SKM-1 (cell line): ENCODE results near the gene DCUN1D1.

Source experiments
- DNase-seq: peaks from one replicate; lab custom pipeline; 2025; ENCODE audit not compliant: unreplicated experiment; lab: John Stamatoyannopoulos, UW

The DCUN1D1 gene

GRCh38 chr3:182973047-182973446 is 7.3 kb downstream of the DCUN1D1 start:
- no peak for DNase-seq

GRCh38 chr3:182972387-182972786 is 8.0 kb downstream of the DCUN1D1 start:
- no peak for DNase-seq

GRCh38 chr3:182971637-182972036 is 8.7 kb downstream of the DCUN1D1 start:
- no peak for DNase-seq

- DNase-seq: no peak
These were observed 9.4 kb downstream of the DCUN1D1 start for GRCh38 chr3:182970811-182971418.

- DNase-seq: no peak
These were observed 10.5 kb downstream of the DCUN1D1 start for GRCh38 chr3:182969853-182970252.

GRCh38 chr3:182969277-182969676 is 11.1 kb downstream of the DCUN1D1 start:
- DNase-seq: no peak

- DNase-seq: no peak
These were observed 12.8 kb downstream of the DCUN1D1 start for GRCh38 chr3:182967218-182968204.

GRCh38 chr3:182965861-182966366 is 14.4 kb downstream of the DCUN1D1 start:
- DNase-seq: no peak

- DNase-seq: no peak
These were observed 16.2 kb downstream of the DCUN1D1 start for GRCh38 chr3:182964179-182964578.

- DNase-seq: no peak
These were observed 18.2 kb downstream of the DCUN1D1 start for GRCh38 chr3:182962166-182962565.

- no peak for DNase-seq
These were observed 20.6 kb downstream of the DCUN1D1 start for GRCh38 chr3:182959474-182960350.

- DNase-seq: no peak
These were observed 22.6 kb downstream of the DCUN1D1 start for GRCh38 chr3:182957676-182958266.

- DNase-seq: no peak
These were observed 23.1 kb downstream of the DCUN1D1 start for GRCh38 chr3:182957226-182957625.

- DNase-seq: no peak
These were observed 25.6 kb downstream of the DCUN1D1 start for GRCh38 chr3:182954553-182955235.

- no peak for DNase-seq
These were observed 30.6 kb downstream of the DCUN1D1 start for GRCh38 chr3:182949688-182950087.

GRCh38 chr3:182948305-182948704 is 32.0 kb downstream of the DCUN1D1 start:
- no peak for DNase-seq

- no peak for DNase-seq
These were observed 32.5 kb downstream of the DCUN1D1 start for GRCh38 chr3:182947888-182948287.

- no peak for DNase-seq
These were observed 38.6 kb downstream of the DCUN1D1 start for GRCh38 chr3:182941719-182942118.

- no peak for DNase-seq
These were observed 40.0 kb downstream of the DCUN1D1 start for GRCh38 chr3:182940266-182940808.
